HG03280 (cell line): Measurements from ENCODE around the gene GPR37L1.
"Not testable (repeated sequence)": the region's sequence is repeated elsewhere in the genome, so short reads cannot be mapped to it uniquely, and the experiment has no call there.

Source experiments
- ATAC-seq: cut with Tn5 transposase; IDR thresholded peaks from one replicate; pipeline ENCODE4 v1.9.1; 2021; ENCODE audit warnings: mild to moderate bottlenecking, moderate library complexity; ENCODE audit not compliant: unreplicated experiment

Gene GPR37L1

DNA sequence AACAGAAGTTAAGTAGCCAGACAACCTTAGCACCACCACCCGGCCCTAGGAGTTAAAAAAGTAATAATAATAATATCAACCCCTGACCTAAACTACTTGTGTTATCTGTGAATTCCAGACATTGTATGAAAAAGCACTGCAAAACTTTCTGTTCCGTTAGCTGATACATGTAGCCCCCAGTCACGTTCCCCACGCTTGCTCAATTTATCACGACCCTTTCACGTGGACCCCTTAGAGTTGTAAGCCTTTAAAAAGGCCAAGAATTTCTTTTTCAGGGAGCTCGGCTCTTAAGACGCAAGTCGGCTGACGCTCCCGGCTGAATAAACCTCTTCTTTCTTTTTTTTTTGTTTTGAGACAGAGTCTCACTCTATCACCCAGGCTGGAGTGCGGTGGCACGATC lies 44.3 kb downstream of the GPR37L1 start:
- not testable (repeated sequence) for ATAC-seq

DNA sequence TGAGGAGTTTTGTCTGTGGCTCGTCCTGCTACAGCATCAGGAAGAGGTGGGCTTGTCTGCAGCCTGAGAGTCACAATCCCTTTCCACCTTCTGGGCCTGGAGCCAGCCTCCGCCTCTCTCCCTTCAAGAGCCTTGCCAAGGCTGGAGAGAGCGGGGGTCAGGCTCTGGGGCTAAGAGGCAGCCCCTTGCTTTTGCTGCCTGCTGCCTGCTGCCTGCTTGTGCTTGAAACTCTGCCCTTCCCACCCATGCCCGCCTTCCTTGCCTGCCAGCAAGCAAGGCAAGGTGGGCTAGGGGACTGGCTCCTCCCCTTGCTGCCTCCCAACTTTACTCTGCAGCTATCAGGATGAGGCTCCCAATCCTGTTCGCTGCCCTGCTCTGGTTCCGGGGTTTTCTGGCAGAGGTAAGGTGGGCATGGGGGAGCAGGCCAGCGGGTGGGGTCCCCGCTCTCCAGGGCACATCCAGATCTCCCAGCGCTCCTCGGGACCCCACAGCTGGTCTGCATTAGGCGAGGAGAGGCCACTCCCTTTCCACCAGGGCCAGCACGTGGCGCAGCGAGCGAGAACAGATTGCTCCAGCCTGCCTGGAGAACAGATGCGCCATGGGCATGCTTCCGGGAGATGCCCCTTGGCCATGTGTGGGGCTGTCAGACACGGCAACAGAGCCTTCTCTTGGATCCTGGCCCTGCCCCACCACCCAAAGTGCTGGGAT lies 45.1 kb downstream of the GPR37L1 start:
- no peak for ATAC-seq

DNA sequence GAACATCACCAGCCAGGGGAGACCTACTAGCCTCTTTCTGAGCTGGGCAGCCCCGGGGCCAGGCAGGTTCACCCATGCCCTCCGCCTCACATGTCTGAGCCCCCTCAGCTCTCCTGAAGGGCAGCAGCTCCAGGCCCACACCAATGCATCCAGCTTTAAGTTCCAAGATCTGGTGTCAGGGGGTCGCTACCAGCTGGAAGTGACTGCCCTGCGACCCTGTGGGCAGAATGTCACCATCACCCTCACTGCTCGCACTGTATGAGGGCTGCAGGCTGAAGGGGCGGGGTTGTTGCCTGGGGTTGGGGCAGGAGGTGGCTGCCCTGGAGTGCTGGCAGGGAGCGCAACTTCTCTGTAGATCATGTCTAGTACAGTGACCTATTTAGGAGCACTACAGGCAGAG lies 46.1 kb downstream of the GPR37L1 start:
- no peak for ATAC-seq

DNA sequence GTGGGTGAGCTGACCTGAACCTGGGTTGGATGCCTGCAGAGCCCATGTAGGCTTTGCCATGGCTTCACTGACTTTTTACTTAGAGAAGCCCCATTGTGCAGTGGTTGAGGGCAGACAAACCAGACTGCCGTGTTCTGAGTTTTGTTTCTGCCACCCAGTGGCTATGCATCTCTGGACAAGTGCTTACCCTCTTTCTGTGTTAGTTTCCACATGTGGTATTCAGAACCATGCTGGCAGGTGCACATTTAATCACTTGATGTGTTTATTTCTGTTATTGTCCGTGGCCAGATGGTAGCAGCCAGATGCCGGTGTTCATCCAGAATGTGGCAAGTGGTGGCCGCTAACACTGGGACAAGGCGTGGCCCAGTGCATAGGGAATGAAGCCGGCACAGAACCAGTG lies 48.0 kb downstream of the GPR37L1 start:
- no peak for ATAC-seq

DNA sequence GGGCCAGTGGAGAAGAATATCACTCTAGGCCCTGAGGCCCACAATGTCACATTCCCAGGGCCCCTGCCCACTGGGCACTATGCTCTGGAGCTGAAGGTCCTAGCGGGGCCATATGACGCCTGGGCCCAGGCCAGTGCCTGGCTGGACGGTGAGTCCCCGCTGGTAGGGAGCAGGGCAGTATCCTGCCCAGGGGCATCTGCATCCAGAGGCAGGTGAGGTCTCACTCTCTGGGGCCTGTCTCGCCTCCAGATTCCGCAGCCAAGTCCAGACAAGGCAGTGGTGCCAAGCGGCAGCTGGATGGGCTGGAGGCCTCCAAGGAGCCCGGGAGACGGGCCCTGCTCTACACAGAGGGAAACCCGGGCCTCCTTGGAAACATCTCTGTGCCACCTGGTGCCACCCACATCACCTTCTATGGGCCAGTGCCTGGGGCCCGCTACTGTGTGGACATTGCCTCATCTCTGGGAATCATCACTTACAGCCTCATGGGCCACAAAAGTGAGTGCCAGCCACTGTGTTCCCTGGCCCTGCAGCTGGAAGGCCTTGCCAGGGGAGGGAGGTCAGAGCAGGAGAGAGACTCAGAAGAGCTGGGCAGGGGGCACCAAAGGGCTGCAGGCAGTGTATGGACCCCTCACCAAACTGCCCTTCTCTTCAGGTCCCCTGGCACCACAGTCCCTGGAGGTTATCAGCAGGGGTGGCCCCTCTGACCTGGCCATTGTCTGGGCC lies 48.7 kb downstream of the GPR37L1 start:
- ATAC-seq, result no peak

DNA sequence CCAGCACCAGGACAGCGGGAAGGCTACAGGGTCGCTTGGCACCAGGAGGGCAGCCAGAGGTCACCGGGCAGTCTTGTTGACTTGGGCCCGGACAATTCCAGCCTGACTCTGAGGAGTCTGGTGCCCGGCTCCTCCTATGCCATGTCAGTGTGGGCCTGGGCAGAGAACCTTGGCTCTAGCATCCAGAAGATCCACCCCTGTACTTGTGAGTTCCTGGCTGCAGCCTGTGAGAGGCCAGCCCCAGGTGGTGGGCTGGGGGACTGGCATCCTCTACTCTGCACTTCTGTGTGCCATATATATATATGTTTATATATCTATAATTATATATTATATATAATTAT lies 49.3 kb downstream of the GPR37L1 start:
- ATAC-seq, result no peak

DNA sequence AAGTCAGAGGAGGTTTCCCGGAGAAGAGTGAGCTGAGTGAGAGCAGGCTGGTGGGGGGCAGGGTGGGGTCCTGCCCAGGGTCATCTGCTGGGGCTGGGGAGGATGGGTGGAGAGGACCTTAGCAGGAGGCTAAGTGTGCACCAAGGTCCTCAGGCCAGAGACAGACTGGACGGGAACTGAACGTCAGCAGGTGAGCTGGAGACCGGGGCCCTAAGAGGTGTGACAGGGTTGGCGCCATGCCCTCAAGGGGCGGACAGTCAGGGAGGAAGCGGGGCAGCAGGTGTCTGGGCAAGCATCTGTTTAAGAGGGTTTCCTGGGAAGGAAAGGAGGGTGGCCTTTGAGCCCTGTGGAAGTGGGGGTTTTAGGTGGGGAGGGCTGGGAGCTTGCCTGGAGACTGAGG lies 51.3 kb downstream of the GPR37L1 start:
- ATAC-seq, result no peak

DNA sequence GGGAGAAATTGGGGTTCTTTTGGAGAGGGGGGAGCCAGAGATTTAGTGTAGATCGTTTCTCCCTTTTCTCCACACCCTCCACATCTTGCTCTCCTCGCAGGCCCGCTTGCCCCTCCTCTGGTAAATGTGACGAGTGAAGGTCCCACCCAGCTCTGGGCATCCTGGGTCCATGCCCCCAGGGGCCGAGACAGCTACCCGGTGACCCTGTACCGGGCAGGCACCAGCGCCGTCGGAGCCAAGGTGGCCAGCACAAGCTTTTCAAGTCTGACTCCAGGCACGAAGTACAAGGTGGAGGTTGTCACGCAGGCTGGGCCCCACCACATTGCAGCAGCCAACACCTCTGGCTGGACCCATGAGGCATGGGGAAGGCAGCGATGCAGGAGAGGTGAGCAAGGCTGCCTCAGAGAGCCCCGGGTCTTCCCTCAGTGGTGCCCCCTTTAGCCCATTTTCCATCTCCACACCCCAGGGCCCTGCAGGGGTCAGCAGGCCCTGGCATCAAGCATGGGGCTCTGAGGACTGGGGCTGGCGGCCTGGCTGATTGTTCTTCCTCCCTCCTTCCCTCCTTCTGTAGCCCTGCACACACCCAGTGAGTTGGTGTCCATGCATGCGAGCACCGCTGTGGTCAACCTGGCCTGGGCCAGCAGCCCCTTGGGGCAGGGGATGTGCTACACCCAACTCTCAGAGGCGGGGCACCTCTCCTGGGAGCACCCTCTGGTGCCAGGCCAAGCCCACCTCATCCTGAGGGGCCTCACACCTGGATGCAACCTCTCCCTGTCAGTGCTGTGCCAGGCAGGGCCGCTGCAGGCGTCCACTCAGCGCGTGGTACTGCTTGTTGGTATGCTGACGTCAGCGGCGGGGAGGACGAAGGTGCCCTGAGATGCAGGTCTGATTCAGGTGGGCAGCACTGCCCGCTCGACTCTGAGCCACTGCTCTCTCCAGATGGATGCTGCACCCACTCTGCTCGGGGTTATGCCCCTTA lies 54.5 kb downstream of the GPR37L1 start:
- ATAC-seq, result no peak

DNA sequence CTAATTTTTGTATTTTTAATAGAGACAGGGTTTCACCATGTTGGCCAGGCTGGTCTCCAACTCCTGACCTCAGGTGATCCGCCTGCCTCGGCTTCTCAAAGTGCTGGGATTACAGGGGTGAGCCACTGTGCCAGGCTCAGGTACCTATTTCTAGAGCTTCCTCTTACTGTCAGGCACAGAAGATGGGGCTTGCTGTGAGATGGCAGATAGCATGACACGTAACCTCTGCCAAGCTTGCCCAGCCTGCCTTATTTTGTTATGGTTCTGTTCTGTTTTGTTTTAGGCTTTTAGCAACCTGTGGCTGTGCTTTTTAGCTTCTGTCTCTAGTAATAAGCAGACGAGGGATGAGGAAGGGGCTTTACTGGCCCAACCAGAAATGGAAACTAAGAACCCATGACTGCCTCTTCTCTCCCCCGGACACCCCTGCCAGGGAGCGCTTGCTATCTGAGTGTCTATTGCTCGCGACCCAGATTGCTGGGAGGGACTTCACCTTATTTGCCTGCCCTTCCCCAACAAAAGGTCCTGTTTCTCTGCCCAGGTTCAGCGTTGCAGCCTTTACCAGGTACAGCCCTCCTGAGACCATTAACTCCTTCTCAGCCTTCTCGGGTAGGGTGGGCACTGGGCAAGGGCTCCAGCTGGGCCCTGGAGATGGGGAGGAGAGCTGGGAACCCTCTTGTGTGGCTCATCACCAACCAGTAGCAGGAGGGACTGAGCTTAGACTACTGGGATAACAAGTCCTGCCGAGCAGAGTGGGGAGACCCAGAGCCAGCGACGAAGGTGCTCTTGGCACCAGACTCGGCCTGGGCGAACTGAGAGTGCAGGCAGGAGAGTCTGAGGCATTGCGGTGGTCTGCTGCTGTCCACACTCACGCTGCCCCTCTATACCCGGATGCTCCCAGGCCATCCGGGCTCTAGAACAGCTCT lies 57.4 kb downstream of the GPR37L1 start:
- peak; percentile 41 for ATAC-seq

DNA sequence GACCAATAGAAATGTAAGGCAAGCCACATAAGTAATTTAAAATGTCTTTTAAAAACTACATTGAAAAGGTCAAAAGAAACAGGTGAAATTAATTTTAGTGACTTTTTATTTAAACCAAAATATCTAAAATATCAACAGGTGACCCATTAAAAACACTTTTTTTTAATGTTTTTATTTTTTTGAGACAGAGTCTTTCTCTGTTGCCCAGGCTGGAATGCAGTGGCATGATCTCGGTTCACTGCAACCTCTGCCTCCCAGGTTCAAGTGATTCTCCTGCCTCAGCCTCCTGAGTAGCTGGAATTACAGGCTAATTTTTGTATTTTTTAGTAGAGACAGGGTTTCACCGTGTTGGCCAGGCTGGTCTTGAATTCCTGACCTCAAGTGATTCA lies 58.0 kb downstream of the GPR37L1 start:
- not testable (repeated sequence) for ATAC-seq

DNA sequence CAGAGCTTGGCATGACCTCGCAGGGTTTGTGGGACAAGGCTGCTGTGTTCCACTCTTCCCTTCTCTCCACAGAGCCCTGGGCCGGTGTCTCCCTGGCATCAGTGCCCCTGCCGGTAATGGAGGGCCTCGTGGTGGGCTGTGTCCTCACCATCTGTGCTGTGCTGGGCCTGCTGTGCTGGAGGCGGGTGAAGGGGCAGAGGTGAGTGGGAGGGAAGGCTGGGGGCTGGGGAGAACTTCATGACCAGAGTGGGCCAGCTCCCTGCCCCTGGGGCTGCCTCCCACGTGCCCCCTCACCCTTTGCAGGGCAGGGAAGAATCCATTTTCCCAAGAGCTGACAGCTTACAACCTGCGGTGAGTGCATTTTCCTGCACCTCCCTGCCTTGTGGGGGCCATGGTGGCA lies 58.9 kb downstream of the GPR37L1 start:
- ATAC-seq, result no peak

DNA sequence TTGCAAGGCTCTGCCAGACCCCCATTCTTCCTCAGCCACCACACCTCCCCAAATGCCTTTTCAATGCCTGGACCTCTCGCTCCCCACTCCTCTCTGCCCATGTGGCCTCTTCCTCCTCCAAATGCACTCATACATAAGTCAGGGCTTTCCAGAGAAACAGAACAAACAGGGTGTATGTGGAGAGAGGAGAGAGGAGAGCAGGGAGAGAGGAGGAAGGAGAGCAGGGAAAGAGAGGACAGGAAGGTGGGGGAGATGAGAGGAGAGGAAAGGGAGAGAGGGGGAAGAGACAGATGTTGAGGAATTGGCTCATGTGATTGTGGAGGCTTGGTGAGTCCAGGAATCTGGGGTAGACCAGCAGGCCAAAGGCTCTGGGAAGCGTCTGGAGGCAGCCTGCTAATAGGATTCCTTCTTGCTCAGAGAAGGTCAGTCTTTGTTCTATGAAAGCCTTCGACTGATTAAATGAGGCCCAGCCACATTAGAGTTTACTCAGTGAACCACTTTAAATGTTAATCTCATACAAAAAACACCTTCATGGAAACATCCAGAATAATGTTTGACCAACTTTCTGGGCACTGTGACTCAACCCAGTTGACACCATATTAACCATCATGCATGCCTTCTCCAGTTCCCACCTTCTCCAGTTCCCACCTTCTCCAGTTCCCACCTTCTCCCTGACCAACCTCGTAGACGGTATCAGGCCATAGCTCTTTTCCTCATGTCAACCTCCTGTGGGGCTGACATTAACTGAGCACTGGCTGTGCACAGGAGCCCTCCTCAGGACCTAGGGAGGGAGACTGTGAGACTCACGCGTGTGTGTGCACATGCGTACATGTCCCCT lies 59.5 kb downstream of the GPR37L1 start:
- ATAC-seq, result no peak
